Epithelial cell of proximal tubule (primary cell): Measurements from ENCODE around the gene BUD23. TPM values are rescaled to one million over a fixed set of nuclear protein-coding genes. Genes with fewer than 3 reads are reported as not detected.

Source experiments
- DNase-seq: peaks from one replicate; pipeline ENCODE4 v3.0.0-alpha.2; 2011; ENCODE audit warnings: low read depth
- H3K4me3 ChIP-seq: 2 replicates; pipeline ENCODE4 v1.5.1; 2011; ENCODE audit warnings: low read depth, mild to moderate bottlenecking, low read length
- CTCF ChIP-seq: conservative IDR thresholded peaks from 2 replicates; pipeline ENCODE4 v1.5.1; 2012; ENCODE audit warnings: low read depth, mild to moderate bottlenecking, low read length
- total RNA-seq: library from RNA; depleted of rRNA; stranded (reverse); fragments of >200 nt; gene quantifications from 2 replicates; pipeline ENCODE4 v1.2.3, GENCODE V29; 2015

Gene BUD23
- total RNA-seq, 1 donor from 2014 or later, result 65.2 TPM

GRCh38 chr7:73645643-73646174 lies 37.7 kb upstream of the BUD23 start:
- no peak for TF ChIP-seq CTCF
- H3K4me3 ChIP-seq, result no peak overlapping the region
- DNase-seq, result no peak

- peak overlapping the region; percentile 16 for H3K4me3 ChIP-seq
- TF ChIP-seq CTCF, result no peak
- no peak for DNase-seq
These were observed 36.3 kb upstream of the BUD23 start for GRCh38 chr7:73646785-73647724.

GRCh38 chr7:73647725-73648592 lies 35.4 kb upstream of the BUD23 start:
- DNase-seq, result no peak
- no peak for TF ChIP-seq CTCF
- H3K4me3 ChIP-seq, result peak overlapping the region; percentile 50

GRCh38 chr7:73648593-73649332 lies 34.6 kb upstream of the BUD23 start:
- TF ChIP-seq CTCF, result no peak
- no peak for DNase-seq

GRCh38 chr7:73649576-73649975 lies 33.8 kb upstream of the BUD23 start:
- no peak for DNase-seq
- H3K4me3 ChIP-seq, result no peak overlapping the region
- TF ChIP-seq CTCF, result no peak

More at GRCh38 chr7:73648593-73649332, 34.6 kb upstream of the BUD23 start:
- H3K4me3 ChIP-seq, result no peak overlapping the region

- H3K4me3 ChIP-seq, result no peak overlapping the region
- DNase-seq, result no peak
- TF ChIP-seq CTCF, result no peak
These were observed 32.9 kb upstream of the BUD23 start for GRCh38 chr7:73650524-73650923.
